Neutrophil (primary cell): ENCODE data around the gene CMTM1.

Experiments
- H3K27ac ChIP-seq: fragments of 200-600 bp; sonication (generic); 2 replicates; pipeline ENCODE4 v1.5.1; 2016; ENCODE audit warnings: mild to moderate bottlenecking, moderate library complexity
- H3K27me3 ChIP-seq: fragments of 200-600 bp; sonication (generic); 2 replicates; pipeline ENCODE4 v1.6.0; 2016; ENCODE audit warnings: mild to moderate bottlenecking
- H3K36me3 ChIP-seq: fragments of 200-600 bp; sonication (generic); 2 replicates; pipeline ENCODE4 v1.5.1; 2017
- H3K4me1 ChIP-seq, 2 experiments: fragments of 200-600 bp in 1 of 2; sonication (generic) in 1 of 2; 1 replicate in 1 of 2; 2 replicates in 1 of 2; pipeline versions ENCODE4 v1.5.1 to v1.6.1; 2013 to 2016; ENCODE audit warnings: low read depth in 1 of 2, low read length in 1 of 2, mild to moderate bottlenecking in 1 of 2, moderate library complexity in 1 of 2; ENCODE audit not compliant: control insufficient read depth in 1 of 2, insufficient read depth in 1 of 2
- H3K4me3 ChIP-seq, 2 experiments: fragments of 200-600 bp in 1 of 2; sonication (generic) in 1 of 2; 1 replicate in 1 of 2; 2 replicates in 1 of 2; pipeline ENCODE4 v1.5.1; 2013 to 2016; ENCODE audit warnings: low read depth in 1 of 2, low read length in 1 of 2, mild to moderate bottlenecking in 1 of 2, moderate library complexity in 1 of 2
- H3K9me3 ChIP-seq: fragments of 200-600 bp; sonication (generic); 2 replicates; pipeline ENCODE4 v1.5.1; 2016
- CTCF ChIP-seq: fragments of 200-600 bp; sonication (generic); IDR thresholded peaks from 2 replicates; pipeline ENCODE4 v1.5.1; 2016; ENCODE audit warnings: antibody characterized with exemption

The CMTM1 gene

GRCh38 chr16:66566051-66566901 lies at the start of gene CMTM1:
CMTM1 (plus strand) TSS chr16:66566439; CDS start chr16:66566514, 75 bp downstream.
- Histone ChIP-seq H3K27ac (peak within 1 kb of the TSS; percentile 58), H3K27me3 (no peaks in the 10 kb centered on the region), H3K9me3 (no peaks in the 10 kb centered on the region), H3K4me3 (no peak within 1 kb of the TSS), H3K36me3 (peaks cover 93% of the 10 kb centered on the region), H3K4me1 (peaks cover 17 to 28% of the 10 kb centered on the region in 2 experiments)
- no peak for TF ChIP-seq CTCF

GRCh38 chr16:66516509-66516807 lies 49.8 kb upstream of the CMTM1 start:
- peak overlapping the region; percentile 98 for H3K27ac ChIP-seq
- H3K9me3 ChIP-seq: no peaks in the 10 kb centered on the region
- H3K27me3 ChIP-seq: no peaks in the 10 kb centered on the region
- no peak for TF ChIP-seq CTCF
- H3K4me1 ChIP-seq: peaks cover 90 to 97% of the 10 kb centered on the region in 2 experiments
- H3K36me3 ChIP-seq: peaks cover 3% of the 10 kb centered on the region
- H3K4me3 ChIP-seq: peak overlapping the region; percentile 68 to 76

- TF ChIP-seq CTCF: peak; percentile 52
- H3K27me3 ChIP-seq: no peaks in the 10 kb centered on the region
- H3K4me3 ChIP-seq: peak overlapping the region; percentile 68 to 76
- peaks cover 92 to 97% of the 10 kb centered on the region in 2 experiments for H3K4me1 ChIP-seq
- no peaks in the 10 kb centered on the region for H3K36me3 ChIP-seq
- no peaks in the 10 kb centered on the region for H3K9me3 ChIP-seq
- peak overlapping the region; percentile 98 for H3K27ac ChIP-seq
Measured at GRCh38 chr16:66516808-66517585, 49.2 kb upstream of the CMTM1 start.

- H3K4me1 ChIP-seq: peaks cover 92 to 97% of the 10 kb centered on the region in 2 experiments
Measured at GRCh38 chr16:66517586-66518263, 48.5 kb upstream of the CMTM1 start.

More at GRCh38 chr16:66517586-66518263, 48.5 kb upstream of the CMTM1 start:
- TF ChIP-seq CTCF: no peak
- Histone ChIP-seq H3K4me3 (peak overlapping the region; percentile 68 to 76), H3K9me3 (no peaks in the 10 kb centered on the region), H3K27me3 (no peaks in the 10 kb centered on the region), H3K36me3 (no peaks in the 10 kb centered on the region), H3K27ac (peak overlapping the region; percentile 98)
